Measurements from ENCODE around the gene RRBP1.

DNA sequence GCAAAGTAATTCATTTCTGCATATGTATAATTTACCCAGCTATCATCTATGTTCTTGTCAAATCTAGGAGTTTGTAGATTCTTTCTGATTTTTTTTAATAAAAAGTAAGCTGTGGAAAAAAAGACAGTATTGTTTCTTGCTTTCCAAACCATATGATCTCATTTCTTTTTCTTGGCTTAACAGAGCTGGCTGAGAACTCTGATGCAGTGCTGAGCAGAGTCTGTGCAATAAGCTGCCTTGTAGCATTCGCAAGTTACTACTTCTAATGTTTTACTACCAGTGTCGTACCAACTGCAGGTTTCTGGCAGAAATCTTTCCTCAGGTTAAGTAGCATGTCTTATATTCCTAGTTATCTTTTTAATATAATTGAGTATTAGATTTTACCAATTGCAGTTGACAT lies 15.6 kb downstream of the RRBP1 start:
- TF ChIP-seq POLR2A (IDR thresholded peaks at IDR 0.05) = no peak
- TF ChIP-seq, protein P1, sequence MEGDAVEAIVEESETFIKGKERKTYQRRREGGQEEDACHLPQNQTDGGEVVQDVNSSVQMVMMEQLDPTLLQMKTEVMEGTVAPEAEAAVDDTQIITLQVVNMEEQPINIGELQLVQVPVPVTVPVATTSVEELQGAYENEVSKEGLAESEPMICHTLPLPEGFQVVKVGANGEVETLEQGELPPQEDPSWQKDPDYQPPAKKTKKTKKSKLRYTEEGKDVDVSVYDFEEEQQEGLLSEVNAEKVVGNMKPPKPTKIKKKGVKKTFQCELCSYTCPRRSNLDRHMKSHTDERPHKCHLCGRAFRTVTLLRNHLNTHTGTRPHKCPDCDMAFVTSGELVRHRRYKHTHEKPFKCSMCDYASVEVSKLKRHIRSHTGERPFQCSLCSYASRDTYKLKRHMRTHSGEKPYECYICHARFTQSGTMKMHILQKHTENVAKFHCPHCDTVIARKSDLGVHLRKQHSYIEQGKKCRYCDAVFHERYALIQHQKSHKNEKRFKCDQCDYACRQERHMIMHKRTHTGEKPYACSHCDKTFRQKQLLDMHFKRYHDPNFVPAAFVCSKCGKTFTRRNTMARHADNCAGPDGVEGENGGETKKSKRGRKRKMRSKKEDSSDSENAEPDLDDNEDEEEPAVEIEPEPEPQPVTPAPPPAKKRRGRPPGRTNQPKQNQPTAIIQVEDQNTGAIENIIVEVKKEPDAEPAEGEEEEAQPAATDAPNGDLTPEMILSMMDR (IDR thresholded peaks at IDR 0.05) = no peak
